MCF 10A (cell line): Measurements from ENCODE around the gene PHACTR3. TPM values are rescaled to one million over a fixed set of nuclear protein-coding genes. Genes with fewer than 3 reads are reported as not detected.

Experiments
- BruUV-seq: library from RNA; stranded (reverse); fragments of 400-500 nt; replicated peaks from 2 replicates; lab custom pipeline; 2021; lab: Mats Ljungman, UMichigan
- CTCF ChIA-PET: fragments of 300-600 bp; sonication (Branson Sonifier 250); formaldehyde crosslinking; extraction: SDS; loops from one replicate; lab custom pipeline; 2021; ENCODE audit warnings: antibody characterized with exemption, inconsistent platforms; lab: Yijun Ruan, JAX
- POLR2A ChIA-PET: fragments of 300-600, 350-650 bp; sonication (Branson Sonifier 250); formaldehyde crosslinking; extraction: SDS; loops from one replicate; lab custom pipeline; 2020; ENCODE audit warnings: antibody characterized with exemption, inconsistent platforms; lab: Yijun Ruan, JAX
- DNase-seq: peaks from one replicate; pipeline ENCODE4 v3.0.0-alpha.2; 2018; ENCODE audit not compliant: unreplicated experiment
- H3K27ac Mint-ChIP-seq: one replicate; pipeline ENCODE4 v1.8.0; 2022; ENCODE audit warnings: mild to moderate bottlenecking, low read depth, mixed read lengths; ENCODE audit not compliant: unreplicated experiment
- H3K27me3 Mint-ChIP-seq: one replicate; pipeline ENCODE4 v1.8.0; 2022; ENCODE audit warnings: mixed read lengths; ENCODE audit not compliant: insufficient read depth, unreplicated experiment
- H3K36me3 Mint-ChIP-seq: one replicate; pipeline ENCODE4 v1.8.0; 2022; ENCODE audit warnings: mild to moderate bottlenecking, moderate library complexity, mixed read lengths; ENCODE audit not compliant: insufficient read depth, unreplicated experiment
- H3K4me1 Mint-ChIP-seq: one replicate; pipeline ENCODE4 v1.8.0; 2022; ENCODE audit warnings: mixed read lengths; ENCODE audit not compliant: insufficient read depth, unreplicated experiment
- H3K4me3 Mint-ChIP-seq: one replicate; pipeline ENCODE4 v1.8.0; 2022; ENCODE audit warnings: mild to moderate bottlenecking, moderate library complexity, mixed read lengths; ENCODE audit not compliant: unreplicated experiment
- H3K9me3 Mint-ChIP-seq: one replicate; pipeline ENCODE4 v1.8.0; 2022; ENCODE audit warnings: mixed read lengths; ENCODE audit not compliant: unreplicated experiment
- intact Hi-C: fragments of 100-400 bp; cut with micrococcal nuclease; formaldehyde crosslinking; loops from 2 replicates; pipeline ENCODE4 v1.14.1; 2022
- total RNA-seq: library from RNA; stranded (reverse); gene quantifications from 2 replicates; pipeline ENCODE4 v1.2.3, GENCODE V29; 2022
- TF ChIP-seq, protein P1 (sequence below): fragments of 200-600 bp; IDR thresholded peaks from one replicate; pipeline ENCODE4 v1.8.0; 2022; ENCODE audit warnings: antibody characterized with exemption, mild to moderate bottlenecking; ENCODE audit not compliant: unreplicated experiment

PHACTR3 gene
- total RNA-seq, 1 experiment from 2014 or later: 22.8 TPM

GRCh38 chr20:59564943-59565342 lies 39.4 kb upstream of the PHACTR3 start:
- H3K27ac Mint-ChIP-seq: no peak overlapping the region
- intact Hi-C loops: no loop called here
- ChIA-PET CTCF (interaction anchor here (0.6 kb wide), 1 partner anchor 568 kb away, joined by 3 read pairs; no protein-coding TSS in a partner anchor), POLR2A (no interaction called here)
- H3K27me3 Mint-ChIP-seq: peaks cover 27% of the 10 kb centered on the region
- DNase-seq: no peak
- peaks cover 5% of the 10 kb centered on the region for H3K4me1 Mint-ChIP-seq
- no peak overlapping the region for H3K4me3 Mint-ChIP-seq
- H3K36me3 Mint-ChIP-seq: no peaks in the 10 kb centered on the region
- no TSS peak for BruUV-seq
- no peaks in the 10 kb centered on the region for H3K9me3 Mint-ChIP-seq
- TF ChIP-seq, protein P1, sequence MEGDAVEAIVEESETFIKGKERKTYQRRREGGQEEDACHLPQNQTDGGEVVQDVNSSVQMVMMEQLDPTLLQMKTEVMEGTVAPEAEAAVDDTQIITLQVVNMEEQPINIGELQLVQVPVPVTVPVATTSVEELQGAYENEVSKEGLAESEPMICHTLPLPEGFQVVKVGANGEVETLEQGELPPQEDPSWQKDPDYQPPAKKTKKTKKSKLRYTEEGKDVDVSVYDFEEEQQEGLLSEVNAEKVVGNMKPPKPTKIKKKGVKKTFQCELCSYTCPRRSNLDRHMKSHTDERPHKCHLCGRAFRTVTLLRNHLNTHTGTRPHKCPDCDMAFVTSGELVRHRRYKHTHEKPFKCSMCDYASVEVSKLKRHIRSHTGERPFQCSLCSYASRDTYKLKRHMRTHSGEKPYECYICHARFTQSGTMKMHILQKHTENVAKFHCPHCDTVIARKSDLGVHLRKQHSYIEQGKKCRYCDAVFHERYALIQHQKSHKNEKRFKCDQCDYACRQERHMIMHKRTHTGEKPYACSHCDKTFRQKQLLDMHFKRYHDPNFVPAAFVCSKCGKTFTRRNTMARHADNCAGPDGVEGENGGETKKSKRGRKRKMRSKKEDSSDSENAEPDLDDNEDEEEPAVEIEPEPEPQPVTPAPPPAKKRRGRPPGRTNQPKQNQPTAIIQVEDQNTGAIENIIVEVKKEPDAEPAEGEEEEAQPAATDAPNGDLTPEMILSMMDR: no peak

DNA sequence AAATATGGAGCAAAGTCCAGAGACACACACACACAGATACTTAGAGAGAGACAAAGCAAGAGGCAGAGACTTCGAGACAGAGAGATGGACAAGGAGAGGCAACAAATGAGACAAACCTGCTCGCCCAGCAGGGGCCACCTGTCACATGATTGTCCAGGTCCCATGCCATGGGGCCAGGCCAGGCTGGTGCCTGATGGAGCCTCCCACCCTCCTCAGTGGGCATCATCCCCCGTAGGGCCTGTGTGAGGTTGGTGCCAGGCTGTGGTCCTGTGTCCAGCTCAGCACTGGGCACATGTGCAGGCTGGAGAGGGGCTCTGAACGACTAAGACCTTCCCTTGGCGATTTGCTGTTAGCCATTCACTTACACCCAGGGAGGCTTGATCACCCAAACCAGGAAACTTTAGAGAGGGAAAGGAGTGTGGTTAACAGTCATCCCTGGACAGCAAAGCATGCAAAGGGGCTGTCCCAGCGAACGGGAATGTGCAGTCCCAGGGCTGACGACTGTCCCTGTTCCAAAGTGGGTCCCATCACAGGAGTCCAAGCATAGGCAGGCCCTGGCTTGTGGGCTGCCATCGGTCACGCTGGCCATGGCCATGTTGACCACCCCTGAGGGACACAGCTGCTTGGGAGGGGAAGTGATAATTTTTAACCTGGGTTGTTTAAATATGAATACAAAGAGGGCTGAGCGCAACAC lies 38.4 kb upstream of the PHACTR3 start:
- H3K4me3 Mint-ChIP-seq: no peak overlapping the region
- H3K36me3 Mint-ChIP-seq: no peaks in the 10 kb centered on the region
- CTCF ChIA-PET: interaction anchor here (0.7 to 1.0 kb wide), 2 partner anchors 253 to 284 kb away, joined by 3 read pairs; no protein-coding TSS in a partner anchor

GRCh38 chr20:59566631-59567524 lies 37.5 kb upstream of the PHACTR3 start:
- Mint-ChIP-seq H3K4me1 (no peaks in the 10 kb centered on the region), H3K9me3 (no peaks in the 10 kb centered on the region), H3K36me3 (no peaks in the 10 kb centered on the region), H3K4me3 (no peak overlapping the region), H3K27me3 (peaks cover 27% of the 10 kb centered on the region), H3K27ac (no peak overlapping the region)
- intact Hi-C loops: no loop called here
- no TSS peak for BruUV-seq
- no peak for DNase-seq
- CTCF ChIA-PET: interaction anchor here (0.6 to 1.0 kb wide), 2 partner anchors 195 to 283 kb away, joined by 3 read pairs; no protein-coding TSS in a partner anchor
- POLR2A ChIA-PET: no interaction called here
- TF ChIP-seq, protein P1: no peak

More for the DNA sequence above, 38.4 kb upstream of the PHACTR3 start:
- DNase-seq: no peak
- TF ChIP-seq, protein P1: no peak
- BruUV-seq: no TSS peak
- intact Hi-C loops: no loop called here
- Mint-ChIP-seq H3K27ac (no peak overlapping the region), H3K9me3 (no peaks in the 10 kb centered on the region), H3K4me1 (peaks cover 1% of the 10 kb centered on the region), H3K27me3 (peaks cover 27% of the 10 kb centered on the region)
- POLR2A ChIA-PET: no interaction called here
